ENCODE measurements around the gene CRY1. TPM values are rescaled to one million over a fixed set of nuclear protein-coding genes. Genes with fewer than 3 reads are reported as not detected.
"Not testable (repeated sequence)": the region's sequence is repeated elsewhere in the genome, so short reads cannot be mapped to it uniquely, and the experiment has no call there.

The CRY1 gene
- total RNA-seq, 2 experiments from 2014 or later: 29.3 to 30.3 TPM

- Mint-ChIP-seq H3K4me3 (no peak overlapping the region), H3K4me1 (no peaks in the 10 kb centered on the region), H3K36me3 (no peaks in the 10 kb centered on the region), H3K27ac (no peak overlapping the region), H3K27me3 (peaks cover 16% of the 10 kb centered on the region), H3K9me3 (no peaks in the 10 kb centered on the region)
- no peak for DNase-seq
Measured at GRCh38 chr12:107119091-107119490, 25.7 kb upstream of the CRY1 start.

GRCh38 chr12:107118624-107119023 is 25.3 kb upstream of the CRY1 start:
- Mint-ChIP-seq H3K9me3 (no peaks in the 10 kb centered on the region), H3K27ac (no peak overlapping the region), H3K4me3 (no peak overlapping the region), H3K4me1 (no peaks in the 10 kb centered on the region), H3K36me3 (no peaks in the 10 kb centered on the region), H3K27me3 (peaks cover 14% of the 10 kb centered on the region)
- DNase-seq: no peak

GRCh38 chr12:107115119-107115518 is 21.8 kb upstream of the CRY1 start:
- no peak overlapping the region for H3K4me3 Mint-ChIP-seq
- no peak for DNase-seq
- H3K27ac Mint-ChIP-seq: no peak overlapping the region
- no peaks in the 10 kb centered on the region for H3K36me3 Mint-ChIP-seq
- H3K9me3 Mint-ChIP-seq: no peaks in the 10 kb centered on the region
- H3K27me3 Mint-ChIP-seq: peaks cover 12% of the 10 kb centered on the region
- H3K4me1 Mint-ChIP-seq: no peaks in the 10 kb centered on the region

GRCh38 chr12:107111314-107111713 is 18.0 kb upstream of the CRY1 start:
- Mint-ChIP-seq H3K9me3 (no peaks in the 10 kb centered on the region), H3K36me3 (no peaks in the 10 kb centered on the region), H3K4me1 (no peaks in the 10 kb centered on the region), H3K4me3 (no peak overlapping the region), H3K27me3 (peaks cover 12% of the 10 kb centered on the region), H3K27ac (no peak overlapping the region)
- no peak for DNase-seq

GRCh38 chr12:107109726-107110719 is 16.7 kb upstream of the CRY1 start:
- no peak overlapping the region for H3K4me3 Mint-ChIP-seq
- peaks cover 2% of the 10 kb centered on the region for H3K4me1 Mint-ChIP-seq
- H3K36me3 Mint-ChIP-seq: no peaks in the 10 kb centered on the region
- DNase-seq: no peak
- peaks cover 12% of the 10 kb centered on the region for H3K27me3 Mint-ChIP-seq
- H3K9me3 Mint-ChIP-seq: no peaks in the 10 kb centered on the region
- H3K27ac Mint-ChIP-seq: no peak overlapping the region

- H3K27ac Mint-ChIP-seq: no peak overlapping the region
- H3K4me1 Mint-ChIP-seq: peaks cover 3% of the 10 kb centered on the region
- no peak overlapping the region for H3K4me3 Mint-ChIP-seq
- H3K36me3 Mint-ChIP-seq: no peaks in the 10 kb centered on the region
- DNase-seq: no peak
- no peaks in the 10 kb centered on the region for H3K9me3 Mint-ChIP-seq
- H3K27me3 Mint-ChIP-seq: peaks cover 12% of the 10 kb centered on the region
Measured at GRCh38 chr12:107108995-107109508, 15.7 kb upstream of the CRY1 start.

- H3K27me3 Mint-ChIP-seq, H3K9me3 Mint-ChIP-seq, DNase-seq, H3K36me3 Mint-ChIP-seq, H3K27ac Mint-ChIP-seq, H3K4me3 Mint-ChIP-seq, H3K4me1 Mint-ChIP-seq: not testable (repeated sequence)
Measured at GRCh38 chr12:107108366-107108765, 15.0 kb upstream of the CRY1 start.

GRCh38 chr12:107107381-107107780 is 14.0 kb upstream of the CRY1 start:
- Mint-ChIP-seq H3K4me3 (no peak overlapping the region), H3K36me3 (no peaks in the 10 kb centered on the region), H3K9me3 (no peaks in the 10 kb centered on the region), H3K27ac (no peak overlapping the region), H3K27me3 (peaks cover 4% of the 10 kb centered on the region), H3K4me1 (peaks cover 3% of the 10 kb centered on the region)
- DNase-seq: no peak

GRCh38 chr12:107106241-107107025 is 13.1 kb upstream of the CRY1 start:
- no peak for DNase-seq
- no peaks in the 10 kb centered on the region for H3K27me3 Mint-ChIP-seq
- H3K36me3 Mint-ChIP-seq: no peaks in the 10 kb centered on the region
- no peak overlapping the region for H3K4me3 Mint-ChIP-seq
- peaks cover 3% of the 10 kb centered on the region for H3K4me1 Mint-ChIP-seq
- no peaks in the 10 kb centered on the region for H3K9me3 Mint-ChIP-seq
- no peak overlapping the region for H3K27ac Mint-ChIP-seq

- Mint-ChIP-seq H3K9me3 (no peaks in the 10 kb centered on the region), H3K4me3 (no peak overlapping the region), H3K27ac (no peak overlapping the region), H3K27me3 (no peaks in the 10 kb centered on the region), H3K4me1 (peaks cover 3% of the 10 kb centered on the region), H3K36me3 (no peaks in the 10 kb centered on the region)
- no peak for DNase-seq
Measured at GRCh38 chr12:107105410-107105703, 12.0 kb upstream of the CRY1 start.

- Mint-ChIP-seq H3K27ac (no peak overlapping the region), H3K4me1 (peaks cover 3% of the 10 kb centered on the region), H3K27me3 (peaks cover 9% of the 10 kb centered on the region), H3K4me3 (no peak overlapping the region), H3K36me3 (no peaks in the 10 kb centered on the region), H3K9me3 (no peaks in the 10 kb centered on the region)
- no peak for DNase-seq
Measured at GRCh38 chr12:107103516-107103915, 10.2 kb upstream of the CRY1 start.

GRCh38 chr12:107103097-107103496 is 9.7 kb upstream of the CRY1 start:
- Mint-ChIP-seq H3K36me3 (no peaks in the 10 kb centered on the region), H3K27me3 (peaks cover 9% of the 10 kb centered on the region), H3K9me3 (no peaks in the 10 kb centered on the region), H3K4me3 (no peak overlapping the region), H3K4me1 (peaks cover 3% of the 10 kb centered on the region), H3K27ac (no peak overlapping the region)
- no peak for DNase-seq

- Mint-ChIP-seq H3K27ac (no peak overlapping the region), H3K4me3 (no peak overlapping the region), H3K27me3 (peaks cover 9% of the 10 kb centered on the region), H3K36me3 (no peaks in the 10 kb centered on the region), H3K9me3 (no peaks in the 10 kb centered on the region), H3K4me1 (peaks cover 3% of the 10 kb centered on the region)
- DNase-seq: no peak
Measured at GRCh38 chr12:107102294-107102693, 8.9 kb upstream of the CRY1 start.

- Mint-ChIP-seq H3K4me3 (no peak overlapping the region), H3K27me3 (peaks cover 9% of the 10 kb centered on the region), H3K9me3 (no peaks in the 10 kb centered on the region), H3K36me3 (no peaks in the 10 kb centered on the region), H3K4me1 (peaks cover 3% of the 10 kb centered on the region), H3K27ac (no peak overlapping the region)
- DNase-seq: no peak
Measured at GRCh38 chr12:107101651-107102050, 8.3 kb upstream of the CRY1 start.

- Mint-ChIP-seq H3K27ac (no peak overlapping the region), H3K9me3 (peaks cover 5% of the 10 kb centered on the region), H3K27me3 (peaks cover 9% of the 10 kb centered on the region), H3K36me3 (peaks cover 3% of the 10 kb centered on the region), H3K4me3 (no peak overlapping the region), H3K4me1 (peaks cover 3% of the 10 kb centered on the region)
- DNase-seq: no peak
Measured at GRCh38 chr12:107099917-107100316, 6.6 kb upstream of the CRY1 start.
